Peyer's patch (tissue), 4 donors: ENCODE measurements around the gene SRSF5.

Source experiments
- CTCF ChIP-seq, 6 experiments: fragments of 450-650 bp in 4 of 6; fragments of 200-600 bp in 2 of 6; sonication (generic) in 1 of 6; IDR thresholded peaks; one replicate each; pipeline ENCODE4 v1.5.1; 2017 to 2019; ENCODE audit warnings: antibody characterized with exemption in 6 of 6, mild to moderate bottlenecking in 3 of 6, moderate library complexity in 1 of 6
- POLR2A ChIP-seq, 2 donors: fragments of 450-650 bp; IDR thresholded peaks; one replicate each; pipeline ENCODE4 v1.5.1; 2017; ENCODE audit warnings: antibody characterized with exemption in 2 of 2, mild to moderate bottlenecking in 2 of 2, moderate library complexity in 2 of 2

- TF ChIP-seq CTCF (IDR thresholded peaks at IDR 0.05) (no peak), POLR2A (IDR thresholded peaks at IDR 0.05) (no peak)
Observed at GRCh38 chr14:69770559-69770958, 3.6 kb downstream of the SRSF5 start.
